H1 (cell line): ENCODE data around the gene PEX16. TPM values are rescaled to one million over a fixed set of nuclear protein-coding genes. Genes with fewer than 3 reads are reported as not detected.

Experiments
- BCL11A ChIP-seq, 2 experiments: IDR thresholded peaks; one replicate each; pipeline ENCODE4 v1.6.1; 2011; ENCODE audit warnings: low read depth in 2 of 2, low read length in 2 of 2, mild to moderate bottlenecking in 2 of 2
- CHD7 ChIP-seq: fragments of 300-600 bp; sonication (generic); IDR thresholded peaks from 2 replicates; pipeline ENCODE4 v1.7.1; 2012; ENCODE audit warnings: low read length, moderate library complexity, mild to moderate bottlenecking, inconsistent platforms; ENCODE audit not compliant: insufficient replicate concordance
- CTBP2 ChIP-seq: IDR thresholded peaks from 2 replicates; pipeline ENCODE4 v1.7.0; 2011; ENCODE audit warnings: borderline replicate concordance, mild to moderate bottlenecking, moderate library complexity, mixed read lengths, low read length; ENCODE audit not compliant: insufficient read depth, insufficient read length
- CTCF ChIP-seq, 3 experiments: IDR thresholded peaks; 1 replicate in 2 of 3; 2 replicates in 1 of 3; pipeline versions ENCODE4 v1.5.1 to v1.6.1; 2011; ENCODE audit warnings: low read length in 3 of 3, mild to moderate bottlenecking in 3 of 3, inconsistent platforms in 2 of 3, low read depth in 1 of 3, moderate library complexity in 1 of 3; ENCODE audit not compliant: insufficient read depth in 1 of 3; ENCODE audit errors: control extremely low read depth in 1 of 3
- POU5F1 ChIP-seq: IDR thresholded peaks from 2 replicates; pipeline ENCODE4 v1.6.1; 2011; ENCODE audit warnings: low read depth, mild to moderate bottlenecking, low read length, moderate library complexity
- RFX5 ChIP-seq: IDR thresholded peaks from 2 replicates; pipeline ENCODE4 v1.6.1; 2011; ENCODE audit warnings: low read depth, low read length, improper control_type of control experiment, borderline replicate concordance
- SIRT6 ChIP-seq: IDR thresholded peaks from one replicate; pipeline ENCODE4 v1.7.1; 2012; ENCODE audit warnings: low read length, inconsistent platforms
- TEAD4 ChIP-seq: IDR thresholded peaks from 2 replicates; pipeline ENCODE4 v1.6.1; 2012; ENCODE audit warnings: low read depth, low read length, inconsistent platforms, mixed read lengths
- polyA plus RNA-seq, 7 experiments: library from polyadenylated mRNA; depleted of rRNA in 3 of 7; stranded (reverse) in 5 of 7; unstranded in 2 of 7; fragments of >200 nt in 5 of 7; fragments of 200-250 nt in 2 of 7; gene quantifications; 1 replicate in 5 of 7; 2 replicates in 1 of 7; 4 replicates in 1 of 7; pipeline versions ENCODE4 v1.2.1 to v1.2.3, GENCODE V29; 2011 to 2013; ENCODE audit warnings: missing spikeins in 2 of 7, mixed read lengths in 2 of 7
- total RNA-seq: library from RNA; stranded (reverse); fragmentation: NEBNext Ultra II Directional; extraction: Animal tissue kit (Norgen Biotek cat#: 25700); gene quantifications from 2 replicates; pipeline ENCODE4 v1.2.1, GENCODE V29; 2021

The PEX16 gene
- total and polyA plus RNA-seq, 2 of the 8 experiments (the other 6 are each of a cell fraction or from before 2014, with no cell fraction given): 29.2 to 36.0 TPM

GRCh38 chr11:45917623-45918330 is at the start of gene PEX16 (continued):
- no peak for TF ChIP-seq CHD7
- no peak for TF ChIP-seq CTBP2
- TF ChIP-seq BCL11A (IDR thresholded peaks at IDR 0.05; ENCODE audit: low read depth in 2 of 2, low read length in 2 of 2): no peak
- no peak for TF ChIP-seq RFX5
- no peak for TF ChIP-seq TEAD4
- no peak for TF ChIP-seq CTCF (IDR thresholded peaks at IDR 0.05; ENCODE audit: control extremely low read depth in 1 of 3, insufficient read depth in 1 of 3, low read depth in 1 of 3, low read length in 3 of 3)
- TF ChIP-seq SIRT6: no peak
- TF ChIP-seq POU5F1: no peak
